ENCODE results near the gene B3GALT4.
"Not testable (repeated sequence)": the region's sequence is repeated elsewhere in the genome, so short reads cannot be mapped to it uniquely, and the experiment has no call there.

Gene B3GALT4

DNA sequence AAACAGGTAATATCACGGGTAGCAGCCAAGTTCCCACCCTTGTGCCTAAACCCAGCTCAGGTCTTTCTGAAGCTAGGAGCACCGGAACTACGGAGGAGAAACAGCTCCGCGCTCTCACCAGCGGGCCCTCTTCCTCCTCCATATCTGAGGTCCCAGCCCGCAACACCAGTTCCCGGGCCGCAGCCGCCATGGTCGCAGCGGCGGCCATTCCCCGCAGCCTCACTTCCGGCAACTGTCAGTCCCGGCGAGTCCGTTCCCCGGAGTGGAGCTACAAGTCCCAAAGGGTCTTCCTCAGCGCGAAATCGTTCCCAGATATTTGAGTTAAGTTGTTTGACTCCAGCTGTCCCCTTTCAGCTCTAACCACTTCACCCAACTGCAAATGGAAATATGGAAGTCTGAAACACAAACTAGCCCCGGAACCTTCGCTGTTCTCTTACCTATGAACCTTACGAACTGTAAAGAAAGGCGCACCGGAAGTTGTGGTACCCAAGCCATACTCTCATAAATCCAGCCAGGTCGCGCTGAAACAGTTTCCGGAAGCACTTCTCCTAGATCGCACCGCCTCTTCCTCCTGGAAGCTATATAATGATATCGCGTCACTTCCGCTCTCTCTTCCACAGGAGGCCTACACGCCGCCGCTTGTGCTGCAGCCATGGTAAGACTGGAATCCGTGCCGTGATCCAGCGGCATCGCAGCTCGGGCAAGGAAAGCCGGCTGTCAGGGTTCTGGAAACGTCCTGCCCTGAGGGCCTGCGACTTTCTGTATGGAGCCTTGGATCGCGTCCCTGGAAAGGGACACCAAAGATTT is 5.3 kb upstream of the B3GALT4 start, which contains the start of the genes RPS18 and VPS52:
TSS of gene RPS18 (plus strand) at position 608 of the 807 bp plus-strand sequence. CDS start at position 653, 45 bp downstream.
TSS of gene VPS52 (minus strand) at position 409 of the 807 bp plus-strand sequence. CDS start at position 208, 201 bp downstream.
- DNase-seq (ENCODE audit: low read depth, low spot score), result peak; percentile 99
- in situ Hi-C loops (cut with HindIII; ENCODE audit: low sequenced_read_pairs), result no loop called here
- peak within 1 kb of the TSS; percentile 84 for H3K4me3 ChIP-seq (ENCODE audit: low read depth, low read length)
- TF ChIP-seq, protein P1, sequence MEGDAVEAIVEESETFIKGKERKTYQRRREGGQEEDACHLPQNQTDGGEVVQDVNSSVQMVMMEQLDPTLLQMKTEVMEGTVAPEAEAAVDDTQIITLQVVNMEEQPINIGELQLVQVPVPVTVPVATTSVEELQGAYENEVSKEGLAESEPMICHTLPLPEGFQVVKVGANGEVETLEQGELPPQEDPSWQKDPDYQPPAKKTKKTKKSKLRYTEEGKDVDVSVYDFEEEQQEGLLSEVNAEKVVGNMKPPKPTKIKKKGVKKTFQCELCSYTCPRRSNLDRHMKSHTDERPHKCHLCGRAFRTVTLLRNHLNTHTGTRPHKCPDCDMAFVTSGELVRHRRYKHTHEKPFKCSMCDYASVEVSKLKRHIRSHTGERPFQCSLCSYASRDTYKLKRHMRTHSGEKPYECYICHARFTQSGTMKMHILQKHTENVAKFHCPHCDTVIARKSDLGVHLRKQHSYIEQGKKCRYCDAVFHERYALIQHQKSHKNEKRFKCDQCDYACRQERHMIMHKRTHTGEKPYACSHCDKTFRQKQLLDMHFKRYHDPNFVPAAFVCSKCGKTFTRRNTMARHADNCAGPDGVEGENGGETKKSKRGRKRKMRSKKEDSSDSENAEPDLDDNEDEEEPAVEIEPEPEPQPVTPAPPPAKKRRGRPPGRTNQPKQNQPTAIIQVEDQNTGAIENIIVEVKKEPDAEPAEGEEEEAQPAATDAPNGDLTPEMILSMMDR (IDR thresholded peaks at IDR 0.05; ENCODE audit: low read depth, low read length), result no peak

DNA sequence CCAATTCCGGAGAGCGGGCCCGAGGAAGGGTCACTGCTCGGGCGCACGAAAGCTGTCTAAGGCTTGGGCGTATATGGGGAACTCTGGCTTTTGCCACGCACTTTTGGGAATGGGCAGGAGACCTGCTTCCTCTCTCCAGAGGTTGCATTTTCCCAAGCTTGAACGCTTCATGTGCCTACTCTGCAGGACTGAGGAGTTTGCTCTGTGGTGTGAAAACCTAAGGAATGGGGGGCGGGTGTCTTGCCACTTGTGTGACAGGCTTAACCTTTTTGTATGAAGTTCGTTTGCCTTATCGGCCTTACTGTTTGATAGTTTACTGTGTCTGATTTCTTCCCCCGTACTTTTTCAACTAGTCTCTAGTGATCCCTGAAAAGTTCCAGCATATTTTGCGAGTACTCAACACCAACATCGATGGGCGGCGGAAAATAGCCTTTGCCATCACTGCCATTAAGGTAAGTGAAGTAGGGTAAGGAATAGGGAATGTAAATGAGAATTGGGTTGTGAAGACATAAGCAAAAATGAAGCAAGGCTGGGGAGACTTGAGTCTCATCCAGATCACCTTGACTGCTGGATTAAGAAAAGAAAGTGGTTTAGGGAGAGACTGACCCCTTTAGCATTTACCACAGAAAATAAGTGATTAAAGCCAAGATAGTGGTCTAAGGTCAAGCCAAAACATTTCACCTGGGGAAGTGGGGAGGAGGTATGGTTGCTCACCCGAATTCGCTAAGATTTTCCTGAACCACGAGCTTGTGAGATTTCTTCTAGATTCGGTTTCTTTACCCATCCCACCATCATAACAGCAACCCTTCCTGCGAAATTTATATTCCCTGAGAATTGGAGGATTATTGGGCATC is 4.4 kb upstream of the B3GALT4 start:
- DNase-seq (ENCODE audit: low read depth, low spot score), result no peak
- peak overlapping the region; percentile 84 for H3K4me3 ChIP-seq (ENCODE audit: low read depth, low read length)
- TF ChIP-seq, protein P1 (IDR thresholded peaks at IDR 0.05; ENCODE audit: low read depth, low read length), result no peak
- in situ Hi-C loops (cut with HindIII; ENCODE audit: low sequenced_read_pairs), result no loop called here

DNA sequence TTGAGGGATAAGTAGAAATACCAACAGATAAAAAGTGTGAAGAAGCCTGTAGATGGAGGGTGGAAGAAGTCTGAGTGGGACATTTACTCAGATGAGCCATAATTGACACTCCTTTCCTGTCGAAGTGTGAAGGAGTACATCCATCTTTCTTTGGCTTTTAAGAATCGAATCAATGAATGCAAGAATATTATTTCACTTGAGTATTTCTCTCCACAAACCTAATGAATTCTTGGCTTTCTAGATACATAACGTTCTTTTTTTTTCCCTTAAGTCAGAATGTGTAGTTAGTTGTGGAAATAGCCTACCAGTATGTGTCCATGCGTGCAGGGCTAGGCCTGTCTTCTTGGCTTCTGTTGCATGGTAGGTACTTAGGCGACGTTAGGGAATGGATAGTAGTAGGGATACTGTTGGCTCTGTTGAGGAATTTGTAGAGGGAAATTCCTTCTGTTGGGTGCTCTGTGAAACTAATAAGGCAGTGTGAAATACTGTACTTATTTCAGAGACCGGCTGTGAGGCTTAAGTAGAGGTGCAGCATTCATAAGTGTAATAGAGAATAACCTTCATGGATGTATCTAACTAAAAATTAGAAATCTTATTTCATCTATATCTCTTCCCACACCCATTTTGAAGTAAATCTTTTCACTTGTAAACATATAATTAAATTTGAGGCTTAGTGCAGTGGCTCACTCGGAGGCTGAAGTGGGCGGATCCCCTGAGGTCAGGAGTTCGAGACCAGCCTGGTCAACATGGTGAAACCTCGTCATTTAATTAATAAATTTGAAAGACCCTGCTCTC is 3.6 kb upstream of the B3GALT4 start:
- DNase-seq (ENCODE audit: low read depth, low spot score), result no peak
- in situ Hi-C loops (cut with HindIII; ENCODE audit: low sequenced_read_pairs), result no loop called here
- peak overlapping the region; percentile 84 for H3K4me3 ChIP-seq (ENCODE audit: low read depth, low read length)
- TF ChIP-seq, protein P1 (IDR thresholded peaks at IDR 0.05; ENCODE audit: low read depth, low read length), result no peak

DNA sequence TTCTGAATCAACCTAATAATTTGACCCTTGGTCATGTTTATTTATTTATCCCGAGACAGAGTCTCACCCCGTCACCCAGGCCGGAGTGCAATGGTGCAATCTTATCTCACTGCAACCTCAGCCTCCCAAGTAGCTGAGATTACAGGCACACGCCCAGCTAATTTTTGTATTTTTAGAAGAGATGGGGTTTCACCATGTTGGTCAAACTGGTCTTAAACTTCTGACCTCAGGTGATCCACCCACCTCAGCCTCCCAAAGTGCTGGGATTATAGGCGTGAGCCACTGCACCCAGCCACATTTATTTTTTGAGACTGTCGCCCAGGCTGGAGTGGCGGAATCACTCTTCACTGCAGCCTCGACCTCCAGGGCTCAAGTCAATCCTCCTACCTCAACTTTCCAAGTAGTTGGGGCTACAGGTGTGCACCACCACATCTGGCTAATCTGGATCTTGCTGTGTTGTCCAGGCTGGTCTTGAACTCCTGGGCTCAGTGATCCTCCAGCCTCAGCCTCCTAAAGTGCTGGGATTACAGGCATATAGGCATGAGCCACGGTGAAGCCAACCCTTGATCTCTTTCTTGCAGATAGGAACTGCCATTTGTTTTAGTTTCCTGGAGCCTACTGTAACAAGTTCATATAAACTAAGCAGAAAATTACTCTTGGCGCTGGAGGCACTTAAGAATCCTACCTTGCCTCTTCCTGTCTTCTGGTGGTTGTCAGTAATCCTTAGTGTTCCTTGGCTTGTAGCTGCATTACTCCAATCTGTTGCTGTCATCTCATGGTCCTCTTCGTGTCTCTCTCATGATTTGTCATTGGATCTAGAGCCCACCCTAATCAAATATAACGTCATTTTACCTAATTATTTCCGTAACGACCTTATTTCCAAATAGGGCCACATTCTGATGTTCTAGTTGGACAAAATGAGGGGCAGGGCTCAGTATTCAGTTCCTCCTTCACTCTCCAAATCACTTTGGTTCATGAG is 2.7 kb upstream of the B3GALT4 start:
- no peak for DNase-seq (ENCODE audit: low read depth, low spot score)
- TF ChIP-seq, protein P1 (IDR thresholded peaks at IDR 0.05; ENCODE audit: low read depth, low read length), result no peak
- in situ Hi-C loops (cut with HindIII; ENCODE audit: low sequenced_read_pairs), result no loop called here
- peak overlapping the region; percentile 84 for H3K4me3 ChIP-seq (ENCODE audit: low read depth, low read length)

DNA sequence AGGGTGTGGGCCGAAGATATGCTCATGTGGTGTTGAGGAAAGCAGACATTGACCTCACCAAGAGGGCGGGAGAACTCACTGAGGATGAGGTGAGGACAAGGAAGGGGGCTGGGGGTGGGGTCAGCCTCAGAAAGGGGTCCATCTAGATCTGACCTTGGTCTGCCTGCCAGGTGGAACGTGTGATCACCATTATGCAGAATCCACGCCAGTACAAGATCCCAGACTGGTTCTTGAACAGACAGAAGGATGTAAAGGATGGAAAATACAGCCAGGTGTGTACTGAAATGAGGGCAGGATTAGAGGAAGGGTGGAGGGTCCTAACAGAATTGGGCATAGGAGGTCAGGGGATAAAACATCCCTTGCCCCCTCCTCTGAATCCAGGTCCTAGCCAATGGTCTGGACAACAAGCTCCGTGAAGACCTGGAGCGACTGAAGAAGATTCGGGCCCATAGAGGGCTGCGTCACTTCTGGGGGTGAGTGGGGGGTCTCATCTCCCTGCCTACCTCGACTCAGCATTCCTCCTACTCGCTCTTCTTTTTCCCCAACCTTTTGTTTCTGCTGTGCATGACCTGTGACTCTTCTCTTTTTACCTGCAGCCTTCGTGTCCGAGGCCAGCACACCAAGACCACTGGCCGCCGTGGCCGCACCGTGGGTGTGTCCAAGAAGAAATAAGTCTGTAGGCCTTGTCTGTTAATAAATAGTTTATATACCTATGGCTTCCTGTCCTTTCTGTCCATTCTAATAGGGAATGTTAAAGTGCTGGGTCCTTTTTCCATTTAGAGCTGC is 935 bp upstream of the B3GALT4 start:
- H3K4me3 ChIP-seq (ENCODE audit: low read depth, low read length); in situ Hi-C loops (cut with HindIII; ENCODE audit: low sequenced_read_pairs); DNase-seq (ENCODE audit: low read depth, low spot score): not testable (repeated sequence)

DNA sequence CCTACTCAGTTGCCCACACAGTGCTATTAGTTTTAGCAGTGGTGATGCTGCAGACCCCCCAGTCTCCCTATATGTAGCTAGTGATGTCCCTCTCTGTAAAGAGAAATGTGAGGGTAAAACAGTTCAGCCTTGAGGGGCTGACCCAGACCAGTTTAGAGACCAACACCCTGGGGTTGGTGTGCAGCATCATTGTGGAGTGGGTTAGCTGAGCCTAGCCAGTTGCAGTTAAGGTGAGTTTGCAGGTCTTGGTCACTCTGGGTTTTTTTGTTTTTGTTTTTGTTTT is 401 bp upstream of the B3GALT4 start:
- in situ Hi-C loops (cut with HindIII; ENCODE audit: low sequenced_read_pairs), result no loop called here
- no peak for DNase-seq (ENCODE audit: low read depth, low spot score)
- H3K4me3 ChIP-seq (ENCODE audit: low read depth, low read length), result peak overlapping the region; percentile 33
- TF ChIP-seq, protein P1 (IDR thresholded peaks at IDR 0.05; ENCODE audit: low read depth, low read length), result no peak
